BE2C (cell line): ENCODE measurements around the gene SNX5.

Experiments used
- DNase-seq: peaks from one replicate; pipeline ENCODE4 v3.0.0-alpha.2; 2020
- H3K27me3 ChIP-seq: fragments of 250-450 bp; sonication (Bioruptor Pico); 2 replicates; pipeline ENCODE4 v1.5.1; 2020; ENCODE audit warnings: mild to moderate bottlenecking
- H3K36me3 ChIP-seq: fragments of 250-450 bp; sonication (Bioruptor Pico); 2 replicates; pipeline ENCODE4 v1.5.1; 2020; ENCODE audit warnings: mild to moderate bottlenecking
- H3K4me1 ChIP-seq: fragments of 250-450 bp; sonication (Bioruptor Pico); 2 replicates; pipeline ENCODE4 v1.5.1; 2020
- H3K4me3 ChIP-seq: 2 replicates; pipeline ENCODE4 v1.5.1; 2011; ENCODE audit warnings: low read depth, low read length
- H3K9me3 ChIP-seq: fragments of 250-450 bp; sonication (Bioruptor Pico); 2 replicates; pipeline ENCODE4 v1.5.1; 2020
- CTCF ChIP-seq: IDR thresholded peaks from 2 replicates; pipeline ENCODE4 v1.5.1; 2012; ENCODE audit warnings: mild to moderate bottlenecking, low read depth, low read length

Gene SNX5

DNA sequence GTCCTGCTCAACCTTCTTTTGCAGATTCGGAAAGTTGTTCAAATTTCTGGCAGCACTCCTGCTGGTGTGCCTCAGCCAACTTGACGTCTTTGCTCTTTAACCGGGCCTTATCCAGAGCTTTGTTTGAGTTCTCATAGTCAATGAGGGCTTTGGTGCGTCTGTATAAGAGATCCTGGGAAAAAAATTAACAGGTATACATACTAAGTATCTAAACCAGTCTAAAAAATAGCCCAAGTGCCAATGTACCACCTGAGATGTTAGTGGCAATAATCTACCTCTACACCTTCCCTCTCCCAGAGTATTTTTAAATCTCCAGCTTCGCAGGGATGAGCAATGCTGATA, 21.1 kb downstream of the SNX5 start:
- Histone ChIP-seq H3K27me3 (no peaks in the 10 kb centered on the region), H3K4me3 (no peak overlapping the region), H3K9me3 (no peaks in the 10 kb centered on the region), H3K4me1 (no peaks in the 10 kb centered on the region), H3K36me3 (peaks cover 100% of the 10 kb centered on the region)
- DNase-seq = no peak
- no peak for TF ChIP-seq CTCF

DNA sequence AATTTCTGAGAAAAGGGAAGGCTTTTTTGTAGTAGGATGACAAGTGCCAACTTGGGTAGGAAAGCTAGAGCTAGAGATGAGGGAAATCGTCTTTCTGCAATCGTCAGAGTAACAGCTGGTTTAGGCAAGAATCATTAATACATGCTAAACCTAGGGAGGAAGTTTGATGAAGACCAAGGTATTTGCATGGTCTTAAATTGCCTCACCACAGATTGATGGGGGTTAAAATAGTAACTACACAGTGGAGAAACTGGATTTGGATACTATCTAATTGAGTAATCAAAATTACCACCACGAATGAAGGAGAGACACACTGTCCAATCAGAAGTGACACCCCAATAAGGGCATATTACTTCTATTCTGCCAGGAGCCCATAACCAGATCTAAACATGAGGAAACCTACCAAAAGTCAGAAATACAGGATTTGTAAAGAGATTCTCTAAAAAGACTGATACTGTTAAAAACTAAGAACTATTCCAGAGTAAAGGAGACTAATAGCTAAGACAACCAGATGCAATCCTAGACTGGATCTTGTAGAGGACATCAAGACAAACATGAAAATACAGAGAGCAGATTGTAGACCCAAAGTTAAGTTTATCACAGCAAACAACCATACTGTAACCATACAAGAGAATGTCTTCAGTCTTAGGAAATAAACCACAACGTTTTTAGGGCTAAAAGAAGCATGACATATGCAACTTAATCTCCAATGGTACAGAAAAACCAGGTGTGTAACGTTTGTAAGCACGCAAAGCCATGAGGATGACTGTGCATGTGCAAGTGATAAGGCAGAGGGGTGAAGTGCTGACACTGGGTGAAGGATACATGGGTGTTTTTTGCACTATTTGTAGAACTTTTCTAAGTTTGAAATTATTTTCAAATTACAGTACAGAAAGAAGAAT, 21.8 kb downstream of the SNX5 start:
- Histone ChIP-seq H3K9me3 (no peaks in the 10 kb centered on the region), H3K36me3 (peaks cover 100% of the 10 kb centered on the region), H3K4me3 (no peak overlapping the region), H3K4me1 (no peaks in the 10 kb centered on the region), H3K27me3 (no peaks in the 10 kb centered on the region)
- no peak for DNase-seq
- TF ChIP-seq CTCF = no peak

DNA sequence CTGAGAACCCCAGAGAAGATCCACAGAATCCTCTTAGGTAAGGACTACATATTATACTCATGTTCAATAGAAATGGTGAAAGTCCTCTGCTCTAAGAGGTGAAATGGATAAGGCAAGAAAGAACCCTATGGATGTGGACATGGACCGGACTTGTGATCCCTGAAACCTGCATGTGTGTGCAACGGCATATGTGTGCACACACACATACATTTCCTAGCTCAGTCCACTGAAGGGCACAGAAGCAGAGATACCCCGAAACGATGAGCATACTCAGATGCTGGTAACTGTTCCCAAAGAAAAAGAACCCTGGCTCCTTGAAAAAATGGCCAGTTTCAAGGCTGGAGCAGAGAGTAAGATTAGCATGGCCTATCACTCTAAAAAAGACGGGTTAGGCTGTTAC, 22.6 kb downstream of the SNX5 start:
- TF ChIP-seq CTCF = no peak
- Histone ChIP-seq H3K4me1 (no peaks in the 10 kb centered on the region), H3K9me3 (no peaks in the 10 kb centered on the region), H3K27me3 (no peaks in the 10 kb centered on the region), H3K4me3 (no peak overlapping the region), H3K36me3 (peaks cover 100% of the 10 kb centered on the region)
- DNase-seq = no peak

DNA sequence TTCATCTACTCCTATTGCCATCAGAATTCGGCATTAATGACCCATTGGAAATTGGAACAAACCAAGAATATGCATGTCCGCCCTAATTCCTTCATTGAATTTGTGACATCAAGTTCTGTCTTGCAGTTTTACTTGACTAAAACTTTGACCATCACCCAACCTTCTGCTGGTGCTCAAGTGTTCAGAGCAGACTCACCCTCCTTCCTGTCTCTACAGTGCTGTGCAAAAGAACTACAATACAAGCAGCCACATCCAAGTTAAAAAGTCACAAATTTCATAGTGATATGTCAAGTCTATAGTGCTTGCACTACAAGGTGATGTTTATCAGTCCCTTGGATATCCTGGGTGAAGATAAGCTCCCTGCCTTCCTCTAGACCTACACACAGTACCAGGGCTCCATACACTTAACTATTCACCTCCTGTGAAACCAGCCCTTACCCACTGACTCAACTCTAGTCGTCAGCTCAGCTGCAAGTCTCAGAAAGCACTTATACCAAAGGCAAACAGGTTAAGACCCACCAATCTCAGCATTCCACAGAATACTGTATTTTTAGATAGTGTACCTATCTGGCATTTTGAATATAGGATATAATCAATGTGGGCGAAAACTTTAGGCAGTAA, 23.6 kb downstream of the SNX5 start:
- Histone ChIP-seq H3K9me3 (no peaks in the 10 kb centered on the region), H3K4me3 (no peak overlapping the region), H3K4me1 (no peaks in the 10 kb centered on the region), H3K27me3 (no peaks in the 10 kb centered on the region), H3K36me3 (peaks cover 98% of the 10 kb centered on the region)
- no peak for TF ChIP-seq CTCF
- no peak for DNase-seq

- Histone ChIP-seq H3K9me3 (no peaks in the 10 kb centered on the region), H3K4me1 (no peaks in the 10 kb centered on the region), H3K36me3 (peaks cover 81% of the 10 kb centered on the region), H3K4me3 (no peak overlapping the region), H3K27me3 (no peaks in the 10 kb centered on the region)
- DNase-seq = no peak
- TF ChIP-seq CTCF = no peak
These were observed 25.3 kb downstream of the SNX5 start for GRCh38 chr20:17943343-17943742.

DNA sequence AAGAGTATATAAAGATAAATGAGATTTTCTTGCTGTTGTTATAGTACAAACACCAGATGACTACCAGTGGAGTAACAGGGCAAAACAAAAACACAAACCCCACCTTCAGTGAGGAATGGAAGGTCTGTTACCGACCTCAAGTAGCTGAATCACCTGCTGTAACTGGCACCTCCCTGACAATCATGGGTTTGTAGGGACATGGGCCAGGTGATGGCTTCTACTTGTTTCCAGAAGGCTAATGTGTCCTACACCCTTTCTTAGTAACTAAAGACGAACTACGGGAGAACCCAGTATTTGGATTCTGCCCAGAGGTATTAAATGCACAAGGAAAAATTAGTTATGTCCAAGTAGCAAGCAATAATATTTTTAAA, 26.8 kb downstream of the SNX5 start:
- TF ChIP-seq CTCF = no peak
- no peak overlapping the region for H3K4me3 ChIP-seq
- H3K36me3 ChIP-seq = peaks cover 66% of the 10 kb centered on the region
- H3K27me3 ChIP-seq = no peaks in the 10 kb centered on the region
- no peaks in the 10 kb centered on the region for H3K9me3 ChIP-seq
- no peak for DNase-seq
- no peaks in the 10 kb centered on the region; the same call in 1 of the 2 replicates for H3K4me1 ChIP-seq
